Measurements from ENCODE around the gene DGKB.

DGKB gene

GRCh38 chr7:14858866-14859265 lies 43.7 kb downstream of the DGKB start:
- no peak for DNase-seq

DNA sequence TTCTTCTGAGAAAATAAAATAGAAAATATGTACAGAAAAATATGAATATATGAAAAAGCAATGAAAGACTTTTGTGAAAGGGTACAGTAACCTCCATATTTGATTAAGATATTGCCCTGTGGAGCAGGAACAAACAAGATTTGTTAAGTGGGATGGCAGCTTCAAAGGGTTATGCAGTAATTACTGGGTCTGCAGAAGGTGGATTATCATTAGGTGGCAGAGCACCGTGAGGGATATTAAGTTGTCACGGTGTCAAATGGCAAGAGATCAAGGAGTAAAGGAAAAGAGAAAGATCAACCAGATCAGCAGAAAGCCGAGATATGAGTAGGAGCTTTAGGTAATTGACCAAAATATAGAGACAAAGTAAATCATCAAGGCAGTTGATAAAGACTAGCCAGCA lies 44.1 kb downstream of the DGKB start:
- DNase-seq = peak; percentile 50

- no peak for DNase-seq
These were observed 47.3 kb downstream of the DGKB start for GRCh38 chr7:14855033-14855794.

DNA sequence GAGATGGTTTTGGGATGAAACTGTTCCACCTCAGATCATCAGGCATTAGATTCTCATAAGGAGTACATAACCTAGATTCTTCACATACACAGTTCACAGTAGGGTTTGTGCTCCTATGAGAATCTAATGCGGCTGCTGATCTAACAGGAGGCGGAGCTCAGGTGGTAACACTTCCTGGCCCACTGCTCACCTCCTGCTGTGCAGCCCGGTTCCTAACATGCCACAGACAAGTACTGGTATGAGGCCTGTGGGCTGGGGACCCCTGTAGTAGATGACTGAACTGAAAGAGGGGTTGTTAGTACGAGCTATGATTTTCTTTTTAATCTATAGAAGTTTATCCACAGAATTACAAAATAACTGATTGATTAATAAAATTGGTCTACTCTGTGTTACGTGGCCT lies 48.1 kb downstream of the DGKB start:
- no peak for DNase-seq

GRCh38 chr7:14851610-14852009 lies 50.9 kb downstream of the DGKB start:
- no peak for DNase-seq

DNA sequence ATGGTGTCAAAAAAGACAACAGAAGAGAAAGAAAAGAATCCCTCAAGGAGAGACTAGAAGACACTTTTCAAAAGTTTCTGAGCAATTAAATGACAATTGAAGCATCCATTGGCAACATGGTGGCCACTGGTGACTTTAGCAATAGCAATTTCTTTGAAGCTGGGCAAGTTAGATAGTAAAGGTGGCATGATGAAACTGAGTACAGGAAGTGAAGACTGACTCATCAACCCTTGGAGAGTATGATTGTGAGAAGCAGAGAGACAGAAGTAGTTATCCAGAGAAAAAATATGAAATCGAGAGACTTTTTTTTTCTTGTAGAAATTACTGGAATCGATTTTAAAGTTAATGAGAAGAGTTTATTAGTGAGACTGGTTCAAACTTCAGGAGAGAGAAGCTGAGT lies 52.5 kb downstream of the DGKB start:
- no peak for DNase-seq

GRCh38 chr7:14846405-14846804 lies 56.1 kb downstream of the DGKB start:
- no peak for DNase-seq

GRCh38 chr7:14843755-14844154 lies 58.8 kb downstream of the DGKB start:
- DNase-seq = no peak

- no peak for DNase-seq
These were observed 60.0 kb downstream of the DGKB start for GRCh38 chr7:14842523-14842922.

- DNase-seq = no peak
These were observed 60.7 kb downstream of the DGKB start for GRCh38 chr7:14841869-14842268.

DNA sequence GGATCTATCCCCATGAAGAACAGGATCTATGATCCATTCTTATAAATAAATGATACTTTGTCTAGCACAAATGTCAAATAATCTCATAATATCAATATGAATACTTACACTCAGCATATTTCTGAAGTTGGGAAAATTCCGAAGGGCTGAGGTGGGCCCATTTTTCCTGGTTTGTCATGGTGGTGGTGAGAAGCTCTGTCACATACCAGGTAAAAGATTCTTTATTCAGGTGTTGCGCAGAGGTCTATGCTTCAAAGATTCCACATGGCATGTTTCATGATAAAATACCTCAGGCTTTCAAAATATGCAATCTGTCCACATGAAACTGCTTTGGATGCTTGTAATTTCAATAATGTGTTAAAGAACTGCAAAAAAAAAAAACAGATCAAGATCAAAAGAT lies 61.5 kb downstream of the DGKB start:
- no peak for DNase-seq

DNA sequence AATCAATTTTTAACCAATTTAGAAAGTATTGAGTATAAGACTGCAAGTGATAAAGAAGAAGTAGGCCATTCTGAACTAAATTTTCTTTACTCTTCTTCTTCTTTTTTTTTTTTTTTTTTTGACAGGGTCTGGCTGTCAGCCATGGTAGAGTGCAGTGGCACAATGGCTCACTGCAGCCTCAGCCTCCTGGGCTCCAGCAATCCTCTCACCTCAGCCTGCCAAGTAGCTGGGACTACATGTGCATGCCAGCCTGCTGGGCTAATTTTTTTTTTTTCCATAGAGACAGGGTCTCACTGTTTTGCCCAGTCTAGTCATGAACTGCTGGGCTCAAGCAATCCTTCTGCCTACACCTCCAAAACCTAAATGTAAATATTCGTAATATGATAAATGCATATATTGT lies 63.2 kb downstream of the DGKB start:
- no peak for DNase-seq

- DNase-seq = no peak
These were observed 65.3 kb downstream of the DGKB start for GRCh38 chr7:14837216-14837615.

- DNase-seq = peak; percentile 94
These were observed 65.9 kb downstream of the DGKB start for GRCh38 chr7:14836571-14837189.

DNA sequence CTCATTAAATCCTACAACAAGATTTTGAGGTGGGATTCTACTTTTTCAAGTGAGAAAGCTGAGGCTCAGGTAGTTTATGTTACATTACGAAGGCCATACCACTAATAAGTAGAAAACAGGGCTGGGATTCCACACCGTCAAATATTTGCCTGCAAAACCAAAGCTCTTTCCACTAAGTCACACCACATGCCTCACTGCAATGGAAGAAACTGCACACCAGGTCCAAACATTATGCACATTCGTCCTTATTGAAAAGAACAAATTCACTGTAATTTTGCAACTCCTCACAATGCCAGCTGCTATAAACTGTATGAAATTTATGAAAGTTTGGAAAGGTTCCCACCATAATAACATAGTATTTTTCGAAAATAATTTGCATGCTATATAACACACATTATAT lies 66.5 kb downstream of the DGKB start:
- no peak for DNase-seq

DNA sequence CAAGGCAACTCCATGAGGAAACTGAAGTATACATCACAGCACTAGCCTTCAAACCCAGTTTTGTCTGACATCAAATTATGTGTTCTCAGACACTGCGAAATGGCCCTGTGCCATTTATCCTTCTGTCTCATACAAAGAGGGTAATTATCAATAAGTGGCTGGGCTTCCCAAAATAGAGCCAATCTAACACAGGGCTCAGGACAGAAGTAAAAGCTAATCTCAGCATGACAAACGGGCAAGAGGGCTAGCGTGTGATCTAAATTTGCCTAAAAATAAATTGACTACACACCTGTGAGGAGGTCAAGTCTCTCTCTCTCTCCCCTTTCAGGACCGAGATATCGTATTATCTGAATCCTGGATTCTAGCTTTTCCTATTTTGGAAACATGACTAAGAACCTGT lies 67.2 kb downstream of the DGKB start:
- DNase-seq = peak; percentile 96

- DNase-seq = no peak
These were observed 67.7 kb downstream of the DGKB start for GRCh38 chr7:14834883-14835282.

- DNase-seq = no peak
These were observed 68.1 kb downstream of the DGKB start for GRCh38 chr7:14834456-14834855.

DNA sequence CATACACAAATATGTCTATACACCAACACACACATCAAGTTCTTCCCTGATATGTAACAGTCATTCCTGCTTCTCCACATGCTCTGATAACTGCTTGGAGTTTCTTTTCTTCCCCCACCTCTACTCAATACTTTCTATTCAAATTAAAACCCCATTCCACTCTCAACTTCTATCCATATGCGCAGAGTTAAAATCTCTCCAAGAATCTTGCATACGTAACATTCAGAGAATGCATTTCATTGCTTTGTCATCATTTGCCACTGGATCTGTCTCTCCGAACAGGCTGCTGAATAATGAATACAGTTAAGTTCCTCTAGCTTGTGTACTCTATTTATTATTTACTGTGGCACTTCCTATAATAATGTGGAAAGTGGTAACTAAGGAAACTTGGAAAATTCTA lies 68.8 kb downstream of the DGKB start:
- DNase-seq = no peak

DNA sequence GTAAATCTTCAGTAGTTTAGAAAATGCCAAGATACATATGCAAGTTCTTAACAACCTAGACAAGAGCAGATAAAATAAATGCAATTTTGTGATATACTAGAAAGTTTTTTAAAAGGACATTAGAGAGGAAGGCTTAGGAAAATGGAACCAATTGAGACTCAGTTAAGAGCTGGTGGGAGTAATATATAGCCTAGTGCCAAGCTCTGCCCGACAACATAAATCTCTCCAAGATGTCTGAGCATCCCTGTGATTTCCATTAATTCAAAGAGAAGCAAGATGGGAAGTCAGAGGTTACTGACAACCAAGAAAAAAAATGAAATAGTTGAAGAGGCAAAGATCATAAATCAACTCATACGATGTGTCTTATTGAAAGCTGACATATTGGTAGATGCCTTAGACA lies 74.5 kb downstream of the DGKB start:
- DNase-seq = no peak

DNA sequence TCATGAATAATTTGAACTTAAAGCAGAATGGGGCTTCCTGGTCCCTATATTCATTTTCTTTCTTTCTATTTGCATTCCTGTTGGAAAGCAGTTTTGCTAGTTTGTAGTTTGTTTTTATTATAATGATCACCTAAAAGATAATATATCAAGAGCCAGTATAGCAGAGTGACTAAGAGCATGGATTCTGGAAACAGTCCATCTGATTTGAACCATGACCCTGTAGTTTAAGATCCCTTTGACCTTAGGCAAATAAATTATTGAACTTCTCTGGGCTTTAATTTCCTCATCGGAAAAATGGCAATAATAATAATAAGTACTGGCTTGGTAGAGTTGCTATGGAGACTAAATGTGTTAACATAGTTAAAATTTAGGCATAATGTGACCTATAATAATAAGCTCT lies 76.1 kb downstream of the DGKB start:
- DNase-seq = no peak

- DNase-seq = no peak
These were observed 76.6 kb downstream of the DGKB start for GRCh38 chr7:14825912-14826311.

- DNase-seq = no peak
These were observed 80.1 kb downstream of the DGKB start for GRCh38 chr7:14822481-14822854.

- no peak for DNase-seq
These were observed 80.6 kb downstream of the DGKB start for GRCh38 chr7:14821757-14822480.

Data from COR-L47 (cell line).